Loucy (cell line): ENCODE data around the gene LRRK1.

Experiments used
- H2AFZ ChIP-seq: fragments of 200-600 bp; sonication (generic); 2 replicates; pipeline ENCODE4 v1.6.0; 2016; ENCODE audit warnings: antibody characterized with exemption, mild to moderate bottlenecking, low read length, moderate library complexity
- H3F3A ChIP-seq: fragments of 200-600 bp; 2 replicates; pipeline ENCODE4 v1.6.0; 2016; ENCODE audit warnings: antibody characterized with exemption, low read depth, mild to moderate bottlenecking
- H3K27me3 ChIP-seq: fragments of 200-600 bp; sonication (generic); 2 replicates; pipeline ENCODE4 v1.6.1; 2014; ENCODE audit warnings: low read length, mild to moderate bottlenecking; ENCODE audit not compliant: insufficient read depth, poor library complexity, severe bottlenecking
- H3K36me3 ChIP-seq: fragments of 200-600 bp; sonication (generic); 2 replicates; pipeline ENCODE4 v1.6.1; 2016; ENCODE audit warnings: low read length; ENCODE audit not compliant: insufficient read depth
- H3K4me1 ChIP-seq: fragments of 200-600 bp; sonication (generic); 2 replicates; pipeline ENCODE4 v1.5.1; 2014; ENCODE audit warnings: low read length, mild to moderate bottlenecking; ENCODE audit not compliant: insufficient read depth, poor library complexity, severe bottlenecking
- H3K4me2 ChIP-seq: fragments of 200-600 bp; sonication (generic); 2 replicates; pipeline ENCODE4 v1.6.0; 2014; ENCODE audit warnings: antibody characterized with exemption, low read length, low read depth, mild to moderate bottlenecking; ENCODE audit not compliant: poor library complexity, severe bottlenecking
- H3K4me3 ChIP-seq: fragments of 200-600 bp; sonication (generic); 2 replicates; pipeline ENCODE4 v1.5.1; 2014; ENCODE audit warnings: low read length, mild to moderate bottlenecking, mixed read lengths; ENCODE audit not compliant: poor library complexity, severe bottlenecking
- H3K79me2 ChIP-seq: fragments of 200-600 bp; sonication (generic); 2 replicates; pipeline ENCODE4 v1.6.1; 2014; ENCODE audit warnings: low read length; ENCODE audit not compliant: insufficient read depth
- H3K9ac ChIP-seq: fragments of 200-600 bp; sonication (generic); 2 replicates; pipeline ENCODE4 v1.6.0; 2014; ENCODE audit warnings: mild to moderate bottlenecking, low read depth, low read length, moderate library complexity; ENCODE audit not compliant: poor library complexity, severe bottlenecking
- H3K9me2 ChIP-seq: fragments of 200-600 bp; sonication (generic); replicated peaks from 2 replicates; pipeline ENCODE4 v1.6.1; 2016; ENCODE audit warnings: low read depth, low read length, mixed read lengths
- H3K9me3 ChIP-seq: fragments of 200-600 bp; sonication (generic); 2 replicates; pipeline ENCODE4 v1.6.1; 2014; ENCODE audit warnings: mild to moderate bottlenecking, antibody characterized with exemption, low read length, low read depth; ENCODE audit not compliant: insufficient read depth
- H4K20me1 ChIP-seq: fragments of 200-600 bp; sonication (generic); 2 replicates; pipeline ENCODE4 v1.6.0; 2014; ENCODE audit warnings: antibody characterized with exemption, low read length, mild to moderate bottlenecking; ENCODE audit not compliant: insufficient read depth, poor library complexity, severe bottlenecking
- CTCF ChIP-seq: fragments of 200-600 bp; sonication (generic); conservative IDR thresholded peaks from 2 replicates; pipeline ENCODE4 v1.5.1; 2014; ENCODE audit warnings: mild to moderate bottlenecking, antibody characterized with exemption, low read length
- EZH2phosphoT487 ChIP-seq: fragments of 200-600 bp; IDR thresholded peaks from 2 replicates; pipeline ENCODE4 v1.6.1; 2018; ENCODE audit warnings: antibody characterized with exemption, mild to moderate bottlenecking, moderate library complexity, borderline replicate concordance

LRRK1 gene

GRCh38 chr15:100881573-100882336, 37.4 kb upstream of the LRRK1 start:
- H4K20me1 ChIP-seq = no peaks in the 10 kb centered on the region
- H3K4me3 ChIP-seq = no peak overlapping the region
- no peaks in the 10 kb centered on the region for H3K9me2 ChIP-seq
- H3K79me2 ChIP-seq = no peaks in the 10 kb centered on the region
- H3K27me3 ChIP-seq = peaks cover 7% of the 10 kb centered on the region
- no peak overlapping the region for H2AFZ ChIP-seq
- H3K9ac ChIP-seq = no peak overlapping the region
- H3K4me1 ChIP-seq = no peaks in the 10 kb centered on the region
- no peak overlapping the region for H3K4me2 ChIP-seq
- TF ChIP-seq EZH2phosphoT487 (no peak), CTCF (no peak)
- no peaks in the 10 kb centered on the region for H3K36me3 ChIP-seq
- no peaks in the 10 kb centered on the region for H3K9me3 ChIP-seq
- H3F3A ChIP-seq = no peaks in the 10 kb centered on the region

GRCh38 chr15:100885116-100885515, 34.0 kb upstream of the LRRK1 start:
- no peak for TF ChIP-seq CTCF
- TF ChIP-seq EZH2phosphoT487 = no peak

DNA sequence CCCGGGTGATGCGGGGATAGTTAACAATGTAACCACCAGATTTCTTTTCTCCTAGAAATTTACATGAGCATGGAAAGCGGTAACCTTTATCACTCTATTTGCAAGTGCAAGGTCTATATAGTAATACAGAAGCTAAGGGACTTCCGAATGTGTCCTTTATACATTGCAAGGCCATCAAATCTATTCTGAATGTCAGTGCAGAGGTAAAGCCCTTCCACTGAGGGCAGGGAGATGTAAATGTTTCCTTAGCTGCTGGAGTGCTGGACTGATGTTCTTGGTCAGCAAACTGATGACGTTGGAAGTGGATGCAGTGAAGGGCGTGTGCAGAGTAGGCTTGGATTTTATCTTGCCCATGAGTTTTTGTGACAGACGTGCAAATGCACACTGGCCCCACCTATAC, 33.3 kb upstream of the LRRK1 start:
- Histone ChIP-seq H3K27me3 (peaks cover 14% of the 10 kb centered on the region), H3K9ac (no peak overlapping the region), H3K4me3 (no peak overlapping the region), H2AFZ (no peak overlapping the region), H3K79me2 (no peaks in the 10 kb centered on the region), H3K36me3 (no peaks in the 10 kb centered on the region), H3K4me2 (no peak overlapping the region), H3F3A (no peaks in the 10 kb centered on the region), H4K20me1 (no peaks in the 10 kb centered on the region), H3K9me2 (no peaks in the 10 kb centered on the region), H3K4me1 (peaks cover 8% of the 10 kb centered on the region), H3K9me3 (no peaks in the 10 kb centered on the region)
- no peak for TF ChIP-seq EZH2phosphoT487
- no peak for TF ChIP-seq CTCF

More at GRCh38 chr15:100885116-100885515, 34.0 kb upstream of the LRRK1 start:
- Histone ChIP-seq H3K79me2 (no peaks in the 10 kb centered on the region), H3K36me3 (no peaks in the 10 kb centered on the region), H3F3A (no peaks in the 10 kb centered on the region), H4K20me1 (no peaks in the 10 kb centered on the region), H3K4me3 (no peak overlapping the region), H3K4me1 (peaks cover 8% of the 10 kb centered on the region), H3K27me3 (peaks cover 8% of the 10 kb centered on the region), H3K9me3 (no peaks in the 10 kb centered on the region), H3K9ac (no peak overlapping the region), H2AFZ (no peak overlapping the region), H3K4me2 (no peak overlapping the region), H3K9me2 (no peaks in the 10 kb centered on the region)
